Spleen (tissue), 11 donors: ENCODE data around the gene GIT1. TPM values are rescaled to one million over a fixed set of nuclear protein-coding genes. Genes with fewer than 3 reads are reported as not detected.

ENCODE experiments used
- DNase-seq: peaks from one replicate; pipeline ENCODE4 v3.0.0-alpha.2; 2020
- H3K27ac ChIP-seq, 8 donors: fragments of 200-600 bp; sonication (generic) in 7 of 8; 1 replicate in 4 of 8; 2 replicates in 4 of 8; pipeline versions ENCODE4 v1.5.0 to v1.8.0; 2016 to 2021; ENCODE audit warnings: inconsistent platforms in 4 of 8, mild to moderate bottlenecking in 4 of 8, moderate library complexity in 1 of 8
- H3K27me3 ChIP-seq, 7 donors: fragments of 200-600 bp; sonication (generic) in 6 of 7; replicated peaks in 1 of 7; 1 replicate in 4 of 7; 2 replicates in 3 of 7; pipeline versions ENCODE4 v1.5.0 to v1.8.0; 2016 to 2021; ENCODE audit warnings: inconsistent platforms in 3 of 7, mild to moderate bottlenecking in 1 of 7
- H3K36me3 ChIP-seq, 6 donors: fragments of 200-600 bp; sonication (generic) in 5 of 6; 1 replicate in 4 of 6; 2 replicates in 2 of 6; pipeline versions ENCODE4 v1.5.0 to v1.8.0; 2016 to 2021; ENCODE audit warnings: inconsistent platforms in 2 of 6
- H3K4me1 ChIP-seq, 6 donors: fragments of 200-600 bp; sonication (generic) in 5 of 6; 1 replicate in 3 of 6; 2 replicates in 3 of 6; pipeline versions ENCODE4 v1.5.0 to v1.8.0; 2016 to 2021; ENCODE audit warnings: inconsistent platforms in 3 of 6
- H3K4me3 ChIP-seq, 8 donors: fragments of 200-600 bp; sonication (generic) in 7 of 8; 1 replicate in 4 of 8; 2 replicates in 4 of 8; pipeline versions ENCODE4 v1.5.0 to v1.8.0; 2016 to 2021; ENCODE audit warnings: inconsistent platforms in 4 of 8, mild to moderate bottlenecking in 4 of 8, moderate library complexity in 2 of 8
- H3K9me3 ChIP-seq, 8 donors: fragments of 200-600 bp; sonication (generic) in 7 of 8; 1 replicate in 4 of 8; 2 replicates in 4 of 8; pipeline versions ENCODE4 v1.5.0 to v1.8.0; 2016 to 2021; ENCODE audit warnings: inconsistent platforms in 4 of 8
- POLR2A ChIP-seq, 3 donors: fragments of 450-650 bp; IDR thresholded peaks; one replicate each; pipeline ENCODE4 v1.5.1; 2017; ENCODE audit warnings: antibody characterized with exemption in 3 of 3, mild to moderate bottlenecking in 1 of 3
- POLR2AphosphoS5 ChIP-seq, 3 donors: sonication (generic); formaldehyde crosslinking; IDR thresholded peaks; one replicate each; pipeline ENCODE4 v1.5.1; 2017; ENCODE audit warnings: antibody characterized with exemption in 3 of 3
- WGBS, 5 donors: extraction: QIAGEN DNeasy Blood & Tissue Kit in 3 of 5; methylation state at CpG; one replicate each; pipeline versions ENCODE4 v1.1.5 to v1.1.7; 2013 to 2018; 5-methylcytosine and 5-hydroxymethylcytosine counted together
- intact Hi-C: fragments of 100-400 bp; cut with DNase I; formaldehyde crosslinking; loops from one replicate; pipeline ENCODE4 v1.15.0; 2023; ENCODE audit warnings: low total_unique reads
- polyA plus RNA-seq, 3 donors: library from polyadenylated mRNA; stranded (reverse); fragments of 200-250 nt; gene quantifications; one replicate each; pipeline ENCODE4 v1.2.1, GENCODE V29; 2013
- total RNA-seq, 7 donors: library from RNA; depleted of rRNA in 3 of 7; stranded (reverse); fragments of >200 nt in 3 of 7; fragmentation: NEBNext Ultra II Directional in 4 of 7; extraction: Animal tissue kit (Norgen Biotek cat#: 25700) in 4 of 7; gene quantifications; one replicate each; pipeline versions ENCODE4 v1.1.0 to v1.2.1, GENCODE V29; 2016 to 2021
- TF ChIP-seq, protein P1 (sequence below), 11 experiments: fragments of 200-600 bp in 7 of 11; fragments of 450-650 bp in 4 of 11; sonication (generic) in 4 of 11; IDR thresholded peaks in 8 of 11; conservative IDR thresholded peaks in 3 of 11; 1 replicate in 7 of 11; 2 replicates in 4 of 11; pipeline versions ENCODE4 v1.4.0 to v1.8.0; 2016 to 2021; ENCODE audit warnings: antibody characterized with exemption in 11 of 11, inconsistent platforms in 4 of 11, mild to moderate bottlenecking in 1 of 11
- donor health status: healthy with polysubstance abuse.
- donor health status: DM: no; HTN: no; CAD: no; lungs with moderate emphysema.
- donor health status: DM: no; HTN: no; CAD: no.
- donor health status: Bipolar disorder and iron deficiency.
- donor health status: healthy.
- donor health status: DM: no; HTN: no; CAD: no.
- donor health status: DM: yes; HTN: yes; CAD: no.

The GIT1 gene
- total and polyA plus RNA-seq, 10 donors = 20.4 to 64.7 (median 46.0) TPM

DNA sequence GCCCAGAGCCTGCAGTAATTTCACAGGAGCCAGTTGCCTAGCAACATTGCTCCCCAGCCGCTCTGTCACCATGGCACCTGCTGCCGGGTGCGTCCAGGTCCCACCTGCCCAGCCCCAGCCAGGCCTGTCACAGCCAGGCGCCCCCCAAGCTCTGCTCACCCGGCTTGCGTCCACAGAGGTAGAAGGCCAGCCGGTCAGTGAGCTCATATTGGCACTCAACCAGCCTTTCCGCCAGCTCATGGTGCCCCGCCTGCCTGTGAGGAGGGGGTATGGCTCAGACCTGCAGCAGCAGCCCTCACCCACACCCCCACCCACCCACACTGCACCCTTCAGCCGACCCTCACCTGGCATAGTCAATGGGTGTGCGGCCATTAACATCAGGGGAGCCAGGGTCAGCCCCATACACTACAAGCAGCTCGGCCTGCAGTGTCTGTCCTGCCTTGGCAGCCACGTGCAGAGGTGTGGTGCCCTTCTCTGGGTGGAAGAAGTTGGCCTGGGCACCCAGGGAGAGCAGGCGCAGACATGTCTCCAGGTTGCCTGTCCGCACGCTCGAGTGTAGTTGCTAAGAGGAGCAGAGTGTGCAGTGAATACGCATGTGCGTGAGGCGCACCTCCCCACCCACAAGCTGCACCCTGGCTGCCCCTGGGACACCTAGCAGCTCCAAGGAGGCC lies 7.7 kb downstream of the GIT1 start:
- TF ChIP-seq POLR2A (IDR thresholded peaks at IDR 0.05) (no peak), POLR2AphosphoS5 (IDR thresholded peaks at IDR 0.05) (no peak)
- TF ChIP-seq, protein P1, sequence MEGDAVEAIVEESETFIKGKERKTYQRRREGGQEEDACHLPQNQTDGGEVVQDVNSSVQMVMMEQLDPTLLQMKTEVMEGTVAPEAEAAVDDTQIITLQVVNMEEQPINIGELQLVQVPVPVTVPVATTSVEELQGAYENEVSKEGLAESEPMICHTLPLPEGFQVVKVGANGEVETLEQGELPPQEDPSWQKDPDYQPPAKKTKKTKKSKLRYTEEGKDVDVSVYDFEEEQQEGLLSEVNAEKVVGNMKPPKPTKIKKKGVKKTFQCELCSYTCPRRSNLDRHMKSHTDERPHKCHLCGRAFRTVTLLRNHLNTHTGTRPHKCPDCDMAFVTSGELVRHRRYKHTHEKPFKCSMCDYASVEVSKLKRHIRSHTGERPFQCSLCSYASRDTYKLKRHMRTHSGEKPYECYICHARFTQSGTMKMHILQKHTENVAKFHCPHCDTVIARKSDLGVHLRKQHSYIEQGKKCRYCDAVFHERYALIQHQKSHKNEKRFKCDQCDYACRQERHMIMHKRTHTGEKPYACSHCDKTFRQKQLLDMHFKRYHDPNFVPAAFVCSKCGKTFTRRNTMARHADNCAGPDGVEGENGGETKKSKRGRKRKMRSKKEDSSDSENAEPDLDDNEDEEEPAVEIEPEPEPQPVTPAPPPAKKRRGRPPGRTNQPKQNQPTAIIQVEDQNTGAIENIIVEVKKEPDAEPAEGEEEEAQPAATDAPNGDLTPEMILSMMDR (IDR thresholded peaks at IDR 0.05 in 8 of 11, conservative IDR thresholded peaks at IDR 0.05 in 3 of 11) = no peak
- 88 to 96% (median 93%) methylated on average over 15 to 20 of the region's 20 CpGs for WGBS, 5 donors
- no peak overlapping the region for H3K27ac ChIP-seq
- intact Hi-C loops = no loop called here
- peak; percentile 76 for DNase-seq
- H3K36me3 ChIP-seq = peaks cover 0 to 68% (median 47%) of the 10 kb centered on the region in 6 donors
- no peaks in the 10 kb centered on the region for H3K27me3 ChIP-seq
- H3K9me3 ChIP-seq = no peaks in the 10 kb centered on the region
- peaks cover 27 to 65% (median 41%) of the 10 kb centered on the region in 6 donors for H3K4me1 ChIP-seq
- no peak overlapping the region for H3K4me3 ChIP-seq

GRCh38 chr17:29579866-29580771 lies 9.3 kb downstream of the GIT1 start:
- Histone ChIP-seq H3K4me3 (no peak overlapping the region), H3K9me3 (no peaks in the 10 kb centered on the region), H3K27me3 (no peaks in the 10 kb centered on the region), H3K4me1 (peaks cover 20 to 60% (median 29%) of the 10 kb centered on the region in 6 donors), H3K27ac (peak overlapping the region in 3 of 8 donors; percentile 39 to 45 (median 40)), H3K36me3 (peaks cover 0 to 84% (median 62%) of the 10 kb centered on the region in 6 donors)
- intact Hi-C loops = no loop called here
- TF ChIP-seq POLR2AphosphoS5 (IDR thresholded peaks at IDR 0.05) (peak; percentile 75 to 84 (median 78)), POLR2A (IDR thresholded peaks at IDR 0.05) (no peak)
- TF ChIP-seq, protein P1 (IDR thresholded peaks at IDR 0.05 in 8 of 11, conservative IDR thresholded peaks at IDR 0.05 in 3 of 11) = peak; percentile 91 to 99 (median 94)
- DNase-seq = peak; percentile 96
- 62 to 67% (median 64%) methylated on average over 12 to 15 of the region's 15 CpGs for WGBS, 5 donors

DNA sequence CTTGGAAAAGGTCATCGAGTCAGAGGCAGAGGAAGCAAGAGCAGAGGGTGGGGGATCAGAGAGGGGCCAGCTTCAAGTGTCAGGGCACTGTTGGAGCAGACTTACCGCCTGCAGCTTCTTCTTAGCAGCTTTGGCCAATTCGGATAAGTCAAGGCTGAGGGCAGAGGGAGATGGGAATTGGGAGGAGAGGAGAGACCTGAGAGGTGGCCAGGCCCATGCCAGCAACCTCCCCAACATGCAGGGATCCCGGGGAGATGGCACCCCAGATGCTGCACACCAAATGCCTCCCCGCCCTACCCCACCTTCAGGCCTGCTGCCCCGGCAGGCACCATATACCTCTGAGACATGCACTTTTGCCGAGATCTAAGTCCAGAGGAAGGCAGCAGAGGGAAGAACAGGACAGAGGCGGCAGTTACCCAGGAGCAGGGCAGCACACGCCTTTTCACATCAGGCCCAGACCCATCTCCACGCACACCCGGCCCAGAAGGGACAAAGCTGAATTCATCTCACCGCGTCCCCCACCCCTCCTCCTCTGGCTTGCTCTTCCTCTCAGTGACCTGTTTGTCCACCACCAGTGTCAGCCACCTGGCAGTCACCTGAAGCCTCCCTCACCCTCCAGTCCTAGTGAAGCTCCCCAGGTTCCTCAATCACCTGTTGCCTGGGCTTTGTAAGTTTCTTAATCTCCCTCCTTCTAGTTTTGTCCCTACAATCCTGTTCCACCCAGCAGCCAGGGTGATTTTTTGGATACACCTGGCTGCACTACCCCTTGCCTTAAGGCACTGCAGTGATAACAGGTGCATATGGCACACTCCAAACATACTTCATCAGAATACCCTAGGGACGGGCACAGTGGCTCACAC lies 10.6 kb downstream of the GIT1 start:
- WGBS, 5 donors = 95 to 100% (median 96%) methylated on average over 14 of the region's 14 CpGs
- Histone ChIP-seq H3K9me3 (no peaks in the 10 kb centered on the region), H3K4me3 (no peak overlapping the region), H3K27ac (no peak overlapping the region), H3K36me3 (peaks cover 0 to 96% (median 74%) of the 10 kb centered on the region in 6 donors), H3K27me3 (no peaks in the 10 kb centered on the region), H3K4me1 (peaks cover 7 to 59% (median 16%) of the 10 kb centered on the region in 6 donors)
- peak; percentile 58 for DNase-seq
- intact Hi-C loops = no loop called here
- no peak for TF ChIP-seq POLR2A (IDR thresholded peaks at IDR 0.05)
- TF ChIP-seq, protein P1 (IDR thresholded peaks at IDR 0.05 in 8 of 11, conservative IDR thresholded peaks at IDR 0.05 in 3 of 11) = peak in 1 of 11 experiments; percentile 15
